Cerebellar nuclear complex (tissue), 1 donor: ENCODE measurements around the gene ARHGAP18.

Experiments
- DNase-seq, 2 experiments: peaks; one replicate each; lab custom pipeline; 2025; lab: John Stamatoyannopoulos, UW

Gene ARHGAP18

DNA sequence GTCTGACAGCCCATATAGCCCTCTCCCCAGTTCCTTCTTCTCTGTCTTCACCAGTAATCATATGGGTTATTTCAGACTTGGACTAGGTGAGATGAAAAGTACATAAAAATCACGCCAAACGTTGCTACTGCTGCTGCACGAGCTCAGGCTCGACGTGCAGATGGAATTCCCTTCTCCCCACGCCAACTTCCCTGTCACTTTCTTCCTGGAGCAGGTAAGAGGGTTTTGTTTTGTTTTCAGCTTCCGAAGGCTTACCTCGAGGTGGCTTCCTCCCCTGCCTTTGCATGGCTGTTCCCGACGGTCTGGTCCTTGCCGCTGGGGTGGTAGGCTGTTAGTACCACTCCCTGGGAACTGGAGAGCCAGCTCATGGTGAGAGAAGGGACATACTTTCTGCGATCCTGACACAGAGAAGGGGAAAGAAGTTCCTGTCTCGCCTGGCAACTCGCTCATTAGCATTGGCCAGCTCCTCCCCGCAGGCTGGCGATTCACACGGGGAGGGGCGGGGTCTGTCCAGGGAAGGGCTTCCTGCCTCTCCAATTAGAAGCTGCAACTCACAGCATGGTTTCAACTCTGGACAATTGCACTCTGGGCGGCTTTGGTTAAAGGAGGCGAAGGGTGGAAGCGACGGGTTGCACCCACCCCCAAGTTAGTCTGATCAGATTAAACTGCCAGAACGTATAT, at the start of gene ARHGAP18:
Gene ARHGAP18, minus strand, starts transcription at position 409 of the 681 bp plus-strand sequence. Its CDS starts 41 bp downstream, at position 368.
- no peak for DNase-seq

GRCh38 chr6:129755787-129756186, 45.8 kb upstream of the ARHGAP18 start:
- no peak for DNase-seq

DNA sequence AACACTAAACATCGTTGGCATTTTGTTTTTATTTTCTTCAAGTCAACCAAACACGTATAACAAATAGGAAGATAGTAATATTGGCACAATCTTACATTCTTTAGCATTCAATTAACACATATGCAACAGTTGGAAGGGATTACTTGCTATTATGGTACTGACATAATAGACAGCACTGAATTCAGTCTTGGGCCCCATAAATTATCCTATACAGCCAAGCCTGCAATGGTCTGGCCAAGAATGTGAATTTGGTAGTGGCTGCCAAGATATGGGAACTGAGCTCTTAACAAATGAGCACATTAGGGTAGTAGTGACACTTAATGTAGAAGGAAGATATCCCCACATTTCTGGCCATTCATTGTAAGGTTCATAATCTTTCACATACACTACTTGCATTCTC, 44.8 kb upstream of the ARHGAP18 start:
- DNase-seq = no peak

DNA sequence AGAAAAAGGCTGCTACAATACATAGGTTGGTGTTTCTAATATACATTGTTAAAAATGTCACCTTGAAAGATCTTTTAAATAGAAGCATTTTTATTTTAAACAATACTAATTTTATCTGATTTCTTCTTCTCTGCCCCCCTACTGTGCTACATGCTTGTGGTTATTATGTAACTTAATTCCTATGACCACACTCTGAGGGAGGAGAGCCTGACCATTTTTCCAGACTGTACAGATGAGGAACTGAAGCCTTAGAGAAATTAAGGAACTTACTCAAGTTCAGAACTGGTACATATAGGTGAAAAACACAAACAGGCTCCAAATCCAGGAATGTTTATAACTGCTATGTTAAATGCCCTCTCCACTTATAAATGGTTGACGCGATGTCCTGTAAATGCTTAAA, 43.4 kb upstream of the ARHGAP18 start:
- DNase-seq = no peak

GRCh38 chr6:129751384-129751783, 41.4 kb upstream of the ARHGAP18 start:
- DNase-seq = no peak

DNA sequence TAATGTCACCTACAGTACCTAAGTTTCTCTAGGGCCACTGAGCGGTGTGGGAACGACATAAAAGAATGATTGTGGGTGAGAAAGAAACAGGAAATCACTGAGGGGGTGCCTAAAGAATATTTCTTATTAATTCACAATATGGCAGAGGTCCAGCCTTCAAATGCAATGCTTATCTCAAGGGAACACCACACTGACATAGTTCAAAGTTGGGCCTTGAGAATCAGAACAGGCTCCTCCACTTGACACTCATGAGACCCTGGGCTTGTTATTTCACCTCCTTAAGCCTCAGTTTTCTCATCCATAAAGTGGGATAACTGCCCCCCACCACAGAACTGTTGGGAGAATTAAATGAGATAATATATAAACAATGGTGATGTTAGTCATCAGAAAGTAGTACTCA, 40.4 kb upstream of the ARHGAP18 start:
- DNase-seq = no peak

- DNase-seq = no peak
Observed at GRCh38 chr6:129749749-129750120, 39.8 kb upstream of the ARHGAP18 start.

- no peak for DNase-seq
Observed at GRCh38 chr6:129748901-129749748, 39.1 kb upstream of the ARHGAP18 start.

GRCh38 chr6:129748212-129748900, 38.4 kb upstream of the ARHGAP18 start:
- no peak for DNase-seq

- DNase-seq = no peak
Observed at GRCh38 chr6:129747588-129748112, 37.7 kb upstream of the ARHGAP18 start.

- DNase-seq = no peak
Observed at GRCh38 chr6:129744880-129745237, 34.9 kb upstream of the ARHGAP18 start.

GRCh38 chr6:129744201-129744879, 34.4 kb upstream of the ARHGAP18 start:
- DNase-seq = no peak

- no peak for DNase-seq
Observed at GRCh38 chr6:129740013-129740412, 30.0 kb upstream of the ARHGAP18 start.

GRCh38 chr6:129736105-129736504, 26.1 kb upstream of the ARHGAP18 start:
- no peak for DNase-seq

DNA sequence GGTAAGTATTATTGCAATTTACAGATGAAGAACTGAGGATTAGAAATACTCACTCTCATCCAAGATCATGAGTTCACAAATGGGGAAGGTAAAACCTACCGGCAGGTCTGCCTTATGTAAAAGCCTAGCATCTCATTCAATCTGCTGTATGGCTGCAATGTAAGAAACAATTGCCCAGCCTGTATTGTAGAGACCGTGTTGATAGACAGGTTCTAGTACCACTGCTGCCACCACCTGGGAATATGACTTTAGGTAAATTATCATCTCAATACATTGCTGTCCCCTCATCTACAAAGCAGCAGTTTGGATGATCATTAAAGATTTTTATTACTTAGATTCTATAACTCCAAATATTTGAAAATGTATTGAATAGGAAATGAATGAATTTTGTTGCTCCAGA, 23.3 kb upstream of the ARHGAP18 start:
- no peak for DNase-seq

DNA sequence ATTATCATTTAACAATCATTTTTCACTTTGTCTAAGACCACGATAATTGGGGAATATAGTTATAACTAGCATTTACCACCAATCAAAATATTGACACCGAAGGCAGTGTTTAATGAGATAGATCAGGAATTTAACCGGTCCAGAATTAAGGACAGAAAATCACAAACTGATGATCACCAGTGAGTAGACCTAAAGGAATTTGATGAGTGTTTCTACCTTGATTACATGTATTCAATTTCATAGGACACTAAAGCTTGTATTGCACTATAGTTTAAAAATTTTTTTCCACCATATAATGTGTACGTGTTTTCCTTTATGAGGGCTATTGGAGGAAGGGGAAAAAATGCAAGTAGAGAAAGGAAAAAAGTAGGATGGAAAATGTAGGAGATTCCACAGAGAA, 22.6 kb upstream of the ARHGAP18 start:
- no peak for DNase-seq

- DNase-seq = no peak
Observed at GRCh38 chr6:129732034-129732433, 22.1 kb upstream of the ARHGAP18 start.

DNA sequence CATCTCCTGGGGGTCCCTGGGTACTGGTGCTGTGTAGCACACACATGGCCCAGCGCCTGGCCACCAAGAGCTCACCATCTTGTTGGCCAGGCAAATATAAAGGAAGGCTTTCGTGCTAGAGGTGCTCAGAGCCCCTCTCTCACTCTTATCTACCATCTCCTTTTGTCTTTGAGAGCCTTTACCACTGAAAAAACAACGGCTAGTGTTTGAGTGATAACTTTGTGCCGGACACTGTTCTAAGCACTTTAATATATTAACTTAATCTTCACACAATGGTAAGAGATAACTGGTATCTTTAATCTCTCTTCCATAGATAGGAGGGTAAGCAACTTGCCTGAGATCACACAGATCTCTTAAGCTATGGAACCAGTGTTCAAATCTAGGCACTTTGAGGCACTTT, 21.5 kb upstream of the ARHGAP18 start:
- DNase-seq = no peak

GRCh38 chr6:129730477-129731165, 20.6 kb upstream of the ARHGAP18 start:
- no peak for DNase-seq

DNA sequence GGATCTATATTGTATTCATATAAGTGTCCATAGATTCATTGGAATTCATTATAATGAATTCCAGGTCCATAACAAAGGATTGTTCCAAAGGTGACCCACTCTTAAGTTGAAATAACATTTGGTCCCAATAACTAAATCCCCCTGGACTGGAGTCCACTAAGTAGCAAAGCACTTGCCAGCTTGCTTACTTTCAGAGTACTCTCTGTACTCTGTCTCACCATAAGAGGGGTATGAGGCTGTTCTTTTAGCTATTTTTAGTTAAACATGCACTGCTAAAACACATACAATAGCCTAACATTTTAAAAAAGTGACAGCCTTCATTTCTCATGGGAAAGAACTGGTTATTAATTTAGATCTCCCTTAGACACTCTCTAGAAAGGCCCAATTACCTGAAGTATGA, 16.7 kb upstream of the ARHGAP18 start:
- DNase-seq = no peak

DNA sequence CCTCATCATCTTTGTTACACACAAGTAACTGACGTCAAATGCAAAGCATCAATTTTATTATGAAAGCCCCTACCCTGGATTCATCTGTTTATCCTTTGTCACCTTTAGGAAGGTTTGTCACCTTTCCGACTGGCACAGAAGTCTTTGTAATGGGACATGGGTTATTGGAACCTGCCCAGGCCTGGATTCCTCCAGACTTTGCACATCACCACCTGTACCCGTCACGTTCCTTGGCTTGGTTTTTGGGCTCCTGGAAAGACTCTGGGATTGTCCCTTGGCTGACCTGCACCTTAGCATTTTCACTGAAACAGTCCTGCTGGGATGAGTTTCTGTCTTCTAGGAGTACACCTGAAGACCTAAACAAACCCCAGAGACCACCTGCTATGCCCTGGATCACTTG, 15.4 kb upstream of the ARHGAP18 start:
- no peak for DNase-seq

GRCh38 chr6:129719692-129720091, 9.7 kb upstream of the ARHGAP18 start:
- DNase-seq = no peak
